Endothelial cell of umbilical vein (primary cell): ENCODE results near the gene MINDY3. TPM values are rescaled to one million over a fixed set of nuclear protein-coding genes. Genes with fewer than 3 reads are reported as not detected.

Experiments used
- BruUV-seq: library from RNA; stranded (reverse); fragments of 400-500 nt; replicated peaks from 2 replicates; lab custom pipeline; 2021; lab: Mats Ljungman, UMichigan
- CTCF ChIA-PET: fragments of 300-600, 350-600 bp; sonication (Branson Sonifier 250); formaldehyde crosslinking; loops from one replicate; lab custom pipeline; 2021; ENCODE audit warnings: antibody characterized with exemption, inconsistent platforms; lab: Charles Lee
- POLR2A ChIA-PET: fragments of 300-600, 350-600 bp; sonication (Branson Sonifier 250); formaldehyde crosslinking; loops from one replicate; lab custom pipeline; 2021; ENCODE audit warnings: antibody characterized with exemption, inconsistent platforms; lab: Charles Lee
- DNase-seq: peaks from one replicate; pipeline ENCODE4 v3.0.0-alpha.2; 2011; ENCODE audit warnings: low read depth, low spot score
- FAIRE-seq: peaks from 2 replicates; lab custom pipeline; 2011; peaks lifted over from hg19 to GRCh38; lab: Jason Lieb, UNC
- H2AFZ ChIP-seq: 2 replicates; pipeline ENCODE4 v1.6.0; 2012; ENCODE audit warnings: low read depth, low read length, control low read depth, inconsistent platforms
- H3K27ac ChIP-seq: 2 replicates; pipeline ENCODE4 v1.5.1; 2011; ENCODE audit warnings: low read depth, mild to moderate bottlenecking, control low read depth, low read length, moderate library complexity; ENCODE audit not compliant: insufficient read depth
- H3K27me3 ChIP-seq, 2 experiments: 2 replicates each; pipeline versions ENCODE4 v1.6.0 to v1.6.1; 2011; ENCODE audit warnings: low read length in 2 of 2, mixed read lengths in 1 of 2; ENCODE audit not compliant: control insufficient read depth in 2 of 2, insufficient read depth in 2 of 2
- H3K36me3 ChIP-seq, 2 experiments: 2 replicates in 1 of 2; 3 replicates in 1 of 2; pipeline ENCODE4 v1.5.1; 2011; ENCODE audit warnings: low read length in 2 of 2, mild to moderate bottlenecking in 1 of 2, moderate library complexity in 1 of 2; ENCODE audit not compliant: control insufficient read depth in 2 of 2, insufficient read depth in 2 of 2; ENCODE audit errors: extremely low read depth in 1 of 2
- H3K4me1 ChIP-seq: 3 replicates; pipeline ENCODE4 v1.5.1; 2011; ENCODE audit warnings: mild to moderate bottlenecking, low read length; ENCODE audit not compliant: control insufficient read depth, insufficient read depth; ENCODE audit errors: extremely low read depth
- H3K4me2 ChIP-seq: 2 replicates; pipeline ENCODE4 v1.6.1; 2011; ENCODE audit warnings: low read length, control low read depth, mixed read lengths; ENCODE audit not compliant: insufficient read depth
- H3K4me3 ChIP-seq, 3 experiments: fragments of 200-600 bp in 1 of 3; sonication (generic), shearing (Covaris generic) in 1 of 3; replicated peaks in 1 of 3; 2 replicates each; pipeline ENCODE4 v1.5.1; 2011 to 2016; ENCODE audit warnings: control low read depth in 3 of 3, low read length in 3 of 3, mild to moderate bottlenecking in 2 of 3, inconsistent platforms in 1 of 3, low read depth in 1 of 3, moderate library complexity in 1 of 3; ENCODE audit not compliant: insufficient read depth in 1 of 3
- H3K79me2 ChIP-seq: 2 replicates; pipeline ENCODE4 v1.6.0; 2012; ENCODE audit warnings: low read length, inconsistent platforms; ENCODE audit not compliant: control insufficient read depth, insufficient read depth
- H3K9ac ChIP-seq: replicated peaks from 2 replicates; pipeline ENCODE3; 2011; ENCODE audit warnings: low read length, control low read depth; ENCODE audit not compliant: insufficient read depth; ENCODE audit errors: extremely low read depth
- H3K9me1 ChIP-seq: replicated peaks from 3 replicates; pipeline ENCODE4 v1.6.0; 2011; ENCODE audit warnings: mild to moderate bottlenecking, low read length; ENCODE audit not compliant: control insufficient read depth, insufficient read depth; ENCODE audit errors: extremely low read depth
- H3K9me3 ChIP-seq: replicated peaks from 2 replicates; pipeline ENCODE4 v1.5.1; 2012; ENCODE audit warnings: low read length, inconsistent platforms; ENCODE audit not compliant: control insufficient read depth, insufficient read depth
- H4K20me1 ChIP-seq: replicated peaks from 2 replicates; pipeline ENCODE3; 2011; ENCODE audit warnings: mild to moderate bottlenecking, low read length; ENCODE audit not compliant: control insufficient read depth, insufficient read depth; ENCODE audit errors: extremely low read depth
- EZH2 ChIP-seq: IDR thresholded peaks from 2 replicates; pipeline ENCODE4 v1.6.1; 2012; ENCODE audit warnings: borderline replicate concordance, low read depth, mild to moderate bottlenecking, moderate library complexity, low read length, inconsistent platforms; ENCODE audit not compliant: severe bottlenecking
- FOS ChIP-seq: IDR thresholded peaks from 2 replicates; pipeline ENCODE4 v1.6.1; 2011; ENCODE audit warnings: mild to moderate bottlenecking, low read length, moderate library complexity, borderline replicate concordance; ENCODE audit not compliant: insufficient read depth
- GATA2 ChIP-seq: IDR thresholded peaks from 2 replicates; pipeline ENCODE4 v1.7.0; 2011; ENCODE audit warnings: low read depth, mild to moderate bottlenecking, moderate library complexity, mixed read lengths, low read length; ENCODE audit not compliant: insufficient read length, insufficient read depth
- JUN ChIP-seq: IDR thresholded peaks from 2 replicates; pipeline ENCODE4 v1.6.1; 2011; ENCODE audit warnings: borderline replicate concordance, low read depth; ENCODE audit not compliant: insufficient read length, insufficient read depth
- MYC ChIP-seq: IDR thresholded peaks from one replicate; pipeline ENCODE4 v1.6.1; 2011; ENCODE audit warnings: mild to moderate bottlenecking, low read depth, low read length
- POLR2A ChIP-seq: IDR thresholded peaks from 2 replicates; pipeline ENCODE4 v1.6.1; 2012; ENCODE audit warnings: low read depth, mild to moderate bottlenecking, control low read depth, low read length
- POLR2AphosphoS5 ChIP-seq: IDR thresholded peaks from 2 replicates; pipeline ENCODE4 v1.6.1; 2012; ENCODE audit warnings: low read depth, mild to moderate bottlenecking, control low read depth, low read length, moderate library complexity; ENCODE audit not compliant: insufficient read depth
- dilution Hi-C: fragments of 300-500 bp; cut with MboI; formaldehyde crosslinking; loops from one replicate; pipeline ENCODE4 v1.15.0; 2019; ENCODE audit warnings: low sequenced_read_pairs; ENCODE audit not compliant: extremely low pct_ligation_motif_present
- intact Hi-C: fragments of 100-400 bp; cut with micrococcal nuclease; formaldehyde crosslinking; loops from one replicate; pipeline ENCODE4 v1.10.0; 2022
- polyA plus RNA-seq, 4 experiments: library from polyadenylated mRNA; depleted of rRNA in 3 of 4; stranded (reverse) in 3 of 4; unstranded in 1 of 4; fragments of >200 nt; gene quantifications; 2 replicates each; pipeline versions ENCODE4 v1.2.1 to v1.2.3, GENCODE V29; 2011 to 2012; ENCODE audit warnings: missing spikeins in 1 of 4
- total RNA-seq: library from RNA; stranded (reverse); gene quantifications from 2 replicates; pipeline ENCODE4 v1.2.3, GENCODE V29; 2021
- TF ChIP-seq, protein P1 (sequence below), 2 donors: IDR thresholded peaks; 1 replicate in 1 of 2; 2 replicates in 1 of 2; pipeline ENCODE4 v1.5.1; 2011; ENCODE audit warnings: low read length in 2 of 2, mild to moderate bottlenecking in 2 of 2, moderate library complexity in 2 of 2, control low read depth in 1 of 2, inconsistent platforms in 1 of 2, low read depth in 1 of 2; ENCODE audit not compliant: insufficient read depth in 1 of 2; ENCODE audit errors: extremely low read depth in 1 of 2
- TF ChIP-seq, protein P2 (sequence below): IDR thresholded peaks from 2 replicates; pipeline ENCODE4 v1.6.1; 2011; ENCODE audit not compliant: insufficient read depth, insufficient read length

MINDY3 gene
- total and polyA plus RNA-seq, 2 donors (not counting 3 experiments of a cell fraction or from before 2014, with no cell fraction given): 7.5 to 20.2 TPM

DNA sequence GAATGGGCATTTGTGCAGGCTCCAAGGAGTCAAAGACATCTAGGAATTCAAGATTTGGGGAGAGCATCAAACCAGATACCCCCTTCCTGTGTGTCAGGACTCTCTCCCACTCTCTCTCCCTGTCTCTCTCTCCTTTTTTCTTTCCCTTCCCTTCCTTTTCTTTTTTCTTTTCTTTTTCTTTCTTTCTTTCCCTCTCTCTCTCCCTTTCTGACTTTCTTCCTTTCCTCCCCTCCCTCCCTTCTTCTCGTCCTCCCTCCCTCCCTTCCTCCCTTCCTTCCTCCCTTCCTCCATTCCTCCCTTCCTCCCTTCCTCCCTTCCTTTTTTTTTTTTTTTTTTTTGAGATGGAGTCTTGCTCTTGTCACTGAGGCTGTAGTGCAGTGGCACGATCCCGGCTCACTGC is 24.1 kb upstream of the MINDY3 start:
- Histone ChIP-seq H4K20me1 (no peaks in the 10 kb centered on the region), H3K4me3 (no peak overlapping the region), H3K4me1 (no peaks in the 10 kb centered on the region), H3K27ac (no peak overlapping the region), H3K27me3 (peaks cover 18 to 29% of the 10 kb centered on the region in 2 experiments), H2AFZ (no peak overlapping the region), H3K9me1 (no peaks in the 10 kb centered on the region), H3K9me3 (no peaks in the 10 kb centered on the region), H3K9ac (no peak overlapping the region), H3K4me2 (no peak overlapping the region), H3K36me3 (no peaks in the 10 kb centered on the region), H3K79me2 (no peaks in the 10 kb centered on the region)
- POLR2A ChIA-PET: no interaction called here
- intact Hi-C loops (no loop called here), dilution Hi-C loops (no loop called here)
- CTCF ChIA-PET: interaction anchor here (1.2 to 3.3 kb wide), 2 partner anchors 18 to 893 kb away, joined by 5 to 25 read pairs; no protein-coding TSS in a partner anchor
- TF ChIP-seq POLR2A (no peak), FOS (no peak), EZH2 (no peak), GATA2 (no peak), POLR2AphosphoS5 (no peak), JUN (no peak), MYC (no peak)
- TF ChIP-seq, protein P1, sequence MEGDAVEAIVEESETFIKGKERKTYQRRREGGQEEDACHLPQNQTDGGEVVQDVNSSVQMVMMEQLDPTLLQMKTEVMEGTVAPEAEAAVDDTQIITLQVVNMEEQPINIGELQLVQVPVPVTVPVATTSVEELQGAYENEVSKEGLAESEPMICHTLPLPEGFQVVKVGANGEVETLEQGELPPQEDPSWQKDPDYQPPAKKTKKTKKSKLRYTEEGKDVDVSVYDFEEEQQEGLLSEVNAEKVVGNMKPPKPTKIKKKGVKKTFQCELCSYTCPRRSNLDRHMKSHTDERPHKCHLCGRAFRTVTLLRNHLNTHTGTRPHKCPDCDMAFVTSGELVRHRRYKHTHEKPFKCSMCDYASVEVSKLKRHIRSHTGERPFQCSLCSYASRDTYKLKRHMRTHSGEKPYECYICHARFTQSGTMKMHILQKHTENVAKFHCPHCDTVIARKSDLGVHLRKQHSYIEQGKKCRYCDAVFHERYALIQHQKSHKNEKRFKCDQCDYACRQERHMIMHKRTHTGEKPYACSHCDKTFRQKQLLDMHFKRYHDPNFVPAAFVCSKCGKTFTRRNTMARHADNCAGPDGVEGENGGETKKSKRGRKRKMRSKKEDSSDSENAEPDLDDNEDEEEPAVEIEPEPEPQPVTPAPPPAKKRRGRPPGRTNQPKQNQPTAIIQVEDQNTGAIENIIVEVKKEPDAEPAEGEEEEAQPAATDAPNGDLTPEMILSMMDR (IDR thresholded peaks at IDR 0.05; ENCODE audit: extremely low read depth in 1 of 2, insufficient read depth in 1 of 2, low read depth in 1 of 2, low read length in 2 of 2): no peak
- TF ChIP-seq, protein P2, sequence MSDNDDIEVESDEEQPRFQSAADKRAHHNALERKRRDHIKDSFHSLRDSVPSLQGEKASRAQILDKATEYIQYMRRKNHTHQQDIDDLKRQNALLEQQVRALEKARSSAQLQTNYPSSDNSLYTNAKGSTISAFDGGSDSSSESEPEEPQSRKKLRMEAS: no peak
- no TSS peak for BruUV-seq
- DNase-seq (no peak), FAIRE-seq (no peak)
